GM13977 (cell line): Measurements from ENCODE around the gene OPN4.
A peak's percentile ranks its signal among the peaks of the same experiment; 100 is the strongest.

Source experiments
- DNase-seq: peaks from one replicate; pipeline ENCODE4 v3.0.0; 2012; ENCODE audit warnings: low spot score
- in situ Hi-C: fragments of 300-500 bp; cut with MboI; formaldehyde crosslinking; loops from one replicate; pipeline ENCODE4 v1.12.0; 2022; ENCODE audit warnings: low sequenced_read_pairs, low pct_unique_long_range_greater_than_20kb, mixed read lengths, inconsistent platforms; ENCODE audit not compliant: unreplicated experiment
- TF ChIP-seq, protein P1 (sequence below): IDR thresholded peaks from 2 replicates; pipeline ENCODE4 v1.5.1; 2012; ENCODE audit warnings: mild to moderate bottlenecking, control low read depth; ENCODE audit not compliant: insufficient read depth; ENCODE audit errors: extremely low read depth, missing control alignments

Gene OPN4

GRCh38 chr10:86677374-86677773, 23.0 kb downstream of the OPN4 start:
- TF ChIP-seq, protein P1, sequence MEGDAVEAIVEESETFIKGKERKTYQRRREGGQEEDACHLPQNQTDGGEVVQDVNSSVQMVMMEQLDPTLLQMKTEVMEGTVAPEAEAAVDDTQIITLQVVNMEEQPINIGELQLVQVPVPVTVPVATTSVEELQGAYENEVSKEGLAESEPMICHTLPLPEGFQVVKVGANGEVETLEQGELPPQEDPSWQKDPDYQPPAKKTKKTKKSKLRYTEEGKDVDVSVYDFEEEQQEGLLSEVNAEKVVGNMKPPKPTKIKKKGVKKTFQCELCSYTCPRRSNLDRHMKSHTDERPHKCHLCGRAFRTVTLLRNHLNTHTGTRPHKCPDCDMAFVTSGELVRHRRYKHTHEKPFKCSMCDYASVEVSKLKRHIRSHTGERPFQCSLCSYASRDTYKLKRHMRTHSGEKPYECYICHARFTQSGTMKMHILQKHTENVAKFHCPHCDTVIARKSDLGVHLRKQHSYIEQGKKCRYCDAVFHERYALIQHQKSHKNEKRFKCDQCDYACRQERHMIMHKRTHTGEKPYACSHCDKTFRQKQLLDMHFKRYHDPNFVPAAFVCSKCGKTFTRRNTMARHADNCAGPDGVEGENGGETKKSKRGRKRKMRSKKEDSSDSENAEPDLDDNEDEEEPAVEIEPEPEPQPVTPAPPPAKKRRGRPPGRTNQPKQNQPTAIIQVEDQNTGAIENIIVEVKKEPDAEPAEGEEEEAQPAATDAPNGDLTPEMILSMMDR: no peak
- in situ Hi-C loops: no loop called here
- DNase-seq: no peak

- TF ChIP-seq, protein P1: no peak
- peak; percentile 55 for DNase-seq
- in situ Hi-C loops: no loop called here
Measured at GRCh38 chr10:86678999-86679792, 24.8 kb downstream of the OPN4 start.

DNA sequence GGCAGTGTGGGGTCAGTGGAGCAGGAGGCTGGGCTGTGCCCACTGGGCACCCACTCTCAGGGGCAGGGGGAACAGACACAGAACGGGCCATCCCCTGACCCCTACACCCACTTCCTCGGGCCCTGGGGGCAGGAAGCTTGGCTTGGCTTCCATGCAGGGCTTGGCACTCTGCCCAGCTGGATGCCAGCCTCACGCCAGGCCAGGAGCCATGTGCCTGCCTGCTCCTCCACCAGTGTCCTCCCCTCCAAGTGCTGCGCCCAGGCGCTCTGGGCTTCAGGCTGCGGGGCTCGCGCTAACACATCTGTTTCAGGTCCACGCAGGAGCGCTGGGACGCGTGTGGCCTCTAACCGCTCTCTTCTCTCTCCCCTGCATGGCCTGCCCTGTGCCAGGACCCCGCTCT, 26.7 kb downstream of the OPN4 start:
- no peak for DNase-seq
- TF ChIP-seq, protein P1: no peak
- in situ Hi-C loops: no loop called here

- in situ Hi-C loops: no loop called here
- DNase-seq: no peak
- TF ChIP-seq, protein P1: no peak
Measured at GRCh38 chr10:86681722-86682386, 27.5 kb downstream of the OPN4 start.

- no peak for DNase-seq
- TF ChIP-seq, protein P1: no peak
- in situ Hi-C loops: no loop called here
Measured at GRCh38 chr10:86682675-86683074, 28.3 kb downstream of the OPN4 start.

GRCh38 chr10:86684331-86685097, 30.2 kb downstream of the OPN4 start:
- in situ Hi-C loops: no loop called here
- no peak for DNase-seq
- TF ChIP-seq, protein P1: peak; percentile 35
